ENCODE results near the gene DET1.

The DET1 gene

DNA sequence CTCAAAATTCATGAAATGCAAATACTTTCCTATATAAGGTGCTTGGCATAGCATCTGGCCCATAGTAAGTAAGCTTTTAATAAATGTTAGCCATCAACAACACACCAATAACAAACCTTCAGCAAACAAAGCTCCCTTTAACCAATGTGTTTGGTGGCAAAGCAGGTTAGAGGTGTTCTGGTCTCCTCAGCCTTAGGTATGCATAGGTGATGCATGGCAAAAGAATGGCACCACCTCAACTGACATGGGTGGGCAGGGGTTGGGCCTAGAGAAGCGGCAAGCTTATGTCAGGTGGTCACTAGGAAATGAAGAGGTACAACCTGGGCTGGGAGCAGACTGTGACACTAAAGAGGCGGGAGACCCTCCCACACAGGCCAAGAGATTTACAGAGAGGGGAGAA lies 40.8 kb downstream of the DET1 start:
- Histone ChIP-seq H3K4me2 (no peak overlapping the region), H4K20me1 (no peaks in the 10 kb centered on the region), H3K9me3 (no peaks in the 10 kb centered on the region), H3K27ac (no peak overlapping the region), H3K4me3 (no peak overlapping the region), H3K9ac (no peak overlapping the region), H3K27me3 (no peaks in the 10 kb centered on the region), H3K36me3 (peaks cover 62% of the 10 kb centered on the region), H3K4me1 (no peaks in the 10 kb centered on the region)
- no peak for TF ChIP-seq Cebpa-rat (IDR thresholded peaks at IDR 0.05)

DNA sequence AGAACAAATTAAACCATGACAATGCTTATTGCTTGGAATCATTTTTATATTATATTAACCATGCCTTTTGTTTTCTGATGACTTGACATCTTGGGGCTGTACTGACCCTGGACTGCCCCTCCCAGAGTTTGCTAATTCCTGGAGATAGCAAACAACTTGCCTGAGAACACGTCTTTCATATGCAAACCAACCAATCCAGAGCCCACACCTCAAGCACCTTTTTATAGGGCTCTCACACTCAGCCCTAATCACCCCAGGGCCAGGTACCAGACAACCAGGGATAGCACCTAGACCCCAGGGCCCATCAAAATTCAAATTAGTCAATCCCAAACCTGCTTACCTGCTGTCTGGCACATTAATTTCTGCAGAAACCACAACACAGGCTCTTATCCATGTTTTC lies 42.0 kb downstream of the DET1 start:
- Histone ChIP-seq H3K27me3 (no peaks in the 10 kb centered on the region), H3K36me3 (peaks cover 51% of the 10 kb centered on the region), H3K4me3 (no peak overlapping the region), H3K27ac (no peak overlapping the region), H3K4me2 (no peak overlapping the region), H3K4me1 (no peaks in the 10 kb centered on the region), H3K9ac (no peak overlapping the region), H4K20me1 (no peaks in the 10 kb centered on the region), H3K9me3 (no peaks in the 10 kb centered on the region)
- no peak for TF ChIP-seq Cebpa-rat (IDR thresholded peaks at IDR 0.05)

DNA sequence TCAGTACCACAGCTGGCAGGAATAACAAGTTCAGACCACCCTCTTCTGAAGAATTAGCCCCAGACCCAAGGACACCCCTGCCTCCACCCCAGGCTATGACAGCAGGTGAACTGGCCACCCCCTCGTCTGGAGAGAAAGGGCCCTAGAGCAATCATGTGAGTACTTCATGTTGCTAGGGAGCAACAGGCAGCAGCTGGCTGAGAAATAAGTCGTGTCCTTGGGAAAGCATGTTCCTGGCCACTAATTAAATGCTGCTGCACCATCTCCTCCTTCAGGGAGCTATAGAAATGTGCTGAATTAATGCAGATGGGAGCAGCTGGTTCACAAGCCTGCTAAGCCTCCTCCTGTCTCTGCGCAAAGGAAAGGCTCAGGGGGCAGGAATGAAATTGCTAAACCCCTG lies 47.5 kb downstream of the DET1 start:
- no peaks in the 10 kb centered on the region for H3K4me1 ChIP-seq
- no peaks in the 10 kb centered on the region for H3K27me3 ChIP-seq
- no peak for TF ChIP-seq Cebpa-rat (IDR thresholded peaks at IDR 0.05)
- H4K20me1 ChIP-seq: no peaks in the 10 kb centered on the region
- H3K4me2 ChIP-seq: no peak overlapping the region
- H3K9me3 ChIP-seq: no peaks in the 10 kb centered on the region
- no peak overlapping the region for H3K9ac ChIP-seq
- H3K36me3 ChIP-seq: peaks cover 25% of the 10 kb centered on the region; the same call in 1 of the 2 replicates
- H3K4me3 ChIP-seq: no peak overlapping the region
- H3K27ac ChIP-seq: no peak overlapping the region

DNA sequence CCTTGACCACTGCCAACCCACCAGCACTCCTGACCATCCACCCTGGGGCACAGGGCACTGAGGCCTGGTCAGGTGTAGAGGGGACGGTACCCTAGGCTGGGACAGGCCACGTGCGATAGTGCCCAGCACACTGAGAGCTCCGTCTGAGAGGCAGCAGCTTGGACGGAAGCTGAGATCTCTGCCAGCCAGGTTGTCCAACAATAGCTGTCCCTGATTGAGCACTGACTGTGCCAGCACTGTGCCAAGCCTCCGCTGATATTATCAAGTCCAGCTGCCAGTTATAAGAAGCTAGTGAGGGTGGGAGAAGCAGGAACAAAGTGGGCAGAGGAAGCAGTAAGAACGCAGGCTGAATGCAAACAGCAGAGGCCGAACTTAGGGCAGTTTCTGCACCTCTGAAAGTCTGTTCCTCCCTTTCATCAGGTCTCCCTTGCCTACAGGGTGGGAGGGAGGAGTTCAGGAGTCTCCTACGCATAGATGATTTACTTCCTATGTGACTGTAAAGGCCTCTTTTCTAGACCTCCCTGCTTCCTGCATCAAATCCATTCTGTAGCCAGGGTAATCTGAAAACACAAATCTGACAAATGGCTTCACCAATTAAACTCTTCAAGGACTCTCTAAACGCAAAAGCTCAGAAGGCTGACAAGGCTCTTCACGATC lies 49.2 kb downstream of the DET1 start:
- Histone ChIP-seq H4K20me1 (no peaks in the 10 kb centered on the region), H3K27me3 (no peaks in the 10 kb centered on the region), H3K9ac (no peak overlapping the region), H3K27ac (no peak overlapping the region), H3K4me2 (no peak overlapping the region), H3K9me3 (no peaks in the 10 kb centered on the region), H3K36me3 (peaks cover 25% of the 10 kb centered on the region; the same call in 1 of the 2 replicates), H3K4me1 (no peaks in the 10 kb centered on the region), H3K4me3 (no peak overlapping the region)
- no peak for TF ChIP-seq Cebpa-rat (IDR thresholded peaks at IDR 0.05)

DNA sequence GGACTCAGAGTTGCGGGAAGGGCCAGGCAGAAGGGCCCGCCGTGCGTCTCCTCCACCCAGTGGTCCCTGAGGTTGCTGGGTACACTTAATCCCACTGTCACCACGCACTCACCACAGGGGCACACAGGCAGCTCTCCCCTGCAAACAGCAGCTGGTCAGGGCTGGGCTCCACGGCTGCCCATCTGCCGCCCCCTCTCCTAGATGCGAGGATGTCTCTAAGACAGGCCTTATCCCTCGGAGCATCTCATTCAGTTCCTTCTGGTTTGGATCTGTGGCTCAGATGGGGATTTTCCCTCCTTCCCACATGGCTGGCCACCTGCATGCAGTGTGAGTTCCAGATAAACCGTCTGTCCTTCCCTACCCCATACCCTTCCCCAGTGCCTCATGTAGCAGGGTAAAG lies 52.6 kb downstream of the DET1 start:
- Histone ChIP-seq H3K4me2 (no peak overlapping the region), H3K36me3 (peaks cover 25% of the 10 kb centered on the region; the same call in 1 of the 2 replicates), H3K9ac (no peak overlapping the region), H4K20me1 (no peaks in the 10 kb centered on the region), H3K9me3 (no peaks in the 10 kb centered on the region), H3K4me3 (no peak overlapping the region), H3K27ac (no peak overlapping the region), H3K4me1 (peaks cover 10% of the 10 kb centered on the region), H3K27me3 (no peaks in the 10 kb centered on the region)
- no peak for TF ChIP-seq Cebpa-rat (IDR thresholded peaks at IDR 0.05)

DNA sequence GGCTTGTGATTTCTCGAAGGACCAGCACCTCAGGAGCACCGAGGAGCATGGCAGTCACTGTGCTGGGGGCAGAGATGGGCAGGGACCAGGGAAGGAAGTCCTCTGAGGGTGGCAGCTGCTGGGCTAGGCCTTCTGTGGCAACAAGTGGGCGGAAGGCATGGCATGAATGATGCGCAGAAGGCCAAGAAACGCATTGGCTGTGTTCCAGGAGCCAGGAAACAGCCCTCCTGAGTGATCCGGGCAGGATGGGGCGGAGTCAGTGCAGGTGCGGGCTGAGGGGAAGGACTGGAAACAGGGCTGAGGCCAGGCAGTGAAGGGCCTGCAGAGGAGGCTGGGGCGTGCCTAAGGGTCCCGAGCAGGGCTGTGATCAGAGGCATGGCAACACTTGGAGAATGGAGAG lies 55.3 kb downstream of the DET1 start:
- Histone ChIP-seq H4K20me1 (no peaks in the 10 kb centered on the region), H3K27me3 (no peaks in the 10 kb centered on the region), H3K4me1 (peaks cover 10% of the 10 kb centered on the region), H3K27ac (peak overlapping the region; percentile 9; the same call in 1 of the 2 replicates), H3K9me3 (no peaks in the 10 kb centered on the region), H3K4me3 (no peak overlapping the region), H3K36me3 (peaks cover 12% of the 10 kb centered on the region; the same call in 1 of the 2 replicates), H3K4me2 (peak overlapping the region; percentile 52), H3K9ac (no peak overlapping the region)
- TF ChIP-seq Cebpa-rat (IDR thresholded peaks at IDR 0.05): no peak

- no peaks in the 10 kb centered on the region for H4K20me1 ChIP-seq
- no peak overlapping the region for H3K27ac ChIP-seq
- no peak overlapping the region for H3K9ac ChIP-seq
- peaks cover 10% of the 10 kb centered on the region; the same call in 1 of the 2 replicates for H3K36me3 ChIP-seq
- H3K9me3 ChIP-seq: no peaks in the 10 kb centered on the region
- H3K4me3 ChIP-seq: no peak overlapping the region
- TF ChIP-seq Cebpa-rat (IDR thresholded peaks at IDR 0.05): no peak
- no peak overlapping the region for H3K4me2 ChIP-seq
- H3K4me1 ChIP-seq: peaks cover 10% of the 10 kb centered on the region
- no peaks in the 10 kb centered on the region for H3K27me3 ChIP-seq
Measured at GRCh38 chr15:88490036-88490435, 56.4 kb downstream of the DET1 start.

GRCh38 chr15:88489321-88489720 lies 57.2 kb downstream of the DET1 start:
- Histone ChIP-seq H3K9ac (no peak overlapping the region), H3K4me3 (no peak overlapping the region), H3K36me3 (peaks cover 6% of the 10 kb centered on the region; the same call in 1 of the 2 replicates), H4K20me1 (no peaks in the 10 kb centered on the region), H3K27ac (no peak overlapping the region), H3K9me3 (no peaks in the 10 kb centered on the region), H3K4me1 (peaks cover 10% of the 10 kb centered on the region), H3K27me3 (no peaks in the 10 kb centered on the region), H3K4me2 (no peak overlapping the region)
- no peak for TF ChIP-seq Cebpa-rat (IDR thresholded peaks at IDR 0.05)

- peaks cover 10% of the 10 kb centered on the region for H3K4me1 ChIP-seq
- no peak overlapping the region for H3K4me3 ChIP-seq
- no peaks in the 10 kb centered on the region; the same call in 1 of the 2 replicates for H3K36me3 ChIP-seq
- no peak for TF ChIP-seq Cebpa-rat (IDR thresholded peaks at IDR 0.05)
- H3K27me3 ChIP-seq: no peaks in the 10 kb centered on the region
- H3K9me3 ChIP-seq: no peaks in the 10 kb centered on the region
- H4K20me1 ChIP-seq: no peaks in the 10 kb centered on the region
- no peak overlapping the region for H3K9ac ChIP-seq
- no peak overlapping the region for H3K4me2 ChIP-seq
- no peak overlapping the region for H3K27ac ChIP-seq
Measured at GRCh38 chr15:88487796-88488523, 58.5 kb downstream of the DET1 start.

- H3K4me1 ChIP-seq: peaks cover 10% of the 10 kb centered on the region
- H3K9me3 ChIP-seq: no peaks in the 10 kb centered on the region
- H3K27ac ChIP-seq: no peak overlapping the region
- no peak overlapping the region for H3K4me3 ChIP-seq
- no peak overlapping the region for H3K4me2 ChIP-seq
- H4K20me1 ChIP-seq: no peaks in the 10 kb centered on the region
- H3K36me3 ChIP-seq: no peaks in the 10 kb centered on the region; the same call in 1 of the 2 replicates
- no peak for TF ChIP-seq Cebpa-rat (IDR thresholded peaks at IDR 0.05)
- H3K9ac ChIP-seq: no peak overlapping the region
- H3K27me3 ChIP-seq: no peaks in the 10 kb centered on the region
Measured at GRCh38 chr15:88487178-88487795, 59.2 kb downstream of the DET1 start.
